Activated CD8-positive, alpha-beta memory T cell treated with anti-CD3 and anti-CD28 coated beads, Interleukin-2, amount 50 U/mL, for 24 hours (primary cell): ENCODE data around the gene PAX5.

Experiments
- DNase-seq: peaks from one replicate; pipeline ENCODE4 v3.0.0-alpha.2; 2020; ENCODE audit errors: extremely low read depth

PAX5 gene

GRCh38 chr9:36987891-36988290 is 46.2 kb downstream of the PAX5 start:
- no peak for DNase-seq

GRCh38 chr9:36987409-36987808 is 46.7 kb downstream of the PAX5 start:
- no peak for DNase-seq

- no peak for DNase-seq
These were observed 47.3 kb downstream of the PAX5 start for GRCh38 chr9:36986468-36987408.

GRCh38 chr9:36985769-36986467 is 48.1 kb downstream of the PAX5 start:
- DNase-seq, result no peak

- no peak for DNase-seq
These were observed 48.9 kb downstream of the PAX5 start for GRCh38 chr9:36985061-36985768.

- DNase-seq, result no peak
These were observed 53.7 kb downstream of the PAX5 start for GRCh38 chr9:36980148-36980974.

GRCh38 chr9:36976371-36977030 is 57.6 kb downstream of the PAX5 start:
- DNase-seq, result no peak

- DNase-seq, result no peak
These were observed 59.3 kb downstream of the PAX5 start for GRCh38 chr9:36974731-36975130.

GRCh38 chr9:36971935-36972488 is 62.1 kb downstream of the PAX5 start:
- no peak for DNase-seq

- no peak for DNase-seq
These were observed 63.8 kb downstream of the PAX5 start for GRCh38 chr9:36970007-36970888.

- no peak for DNase-seq
These were observed 64.8 kb downstream of the PAX5 start for GRCh38 chr9:36969216-36969771.

- DNase-seq, result no peak
These were observed 65.4 kb downstream of the PAX5 start for GRCh38 chr9:36968574-36969215.

GRCh38 chr9:36967997-36968396 is 66.1 kb downstream of the PAX5 start:
- no peak for DNase-seq

- no peak for DNase-seq
These were observed 67.5 kb downstream of the PAX5 start for GRCh38 chr9:36966371-36967097.

GRCh38 chr9:36964791-36965190 is 69.3 kb downstream of the PAX5 start:
- DNase-seq, result no peak

- DNase-seq, result no peak
These were observed 70.7 kb downstream of the PAX5 start for GRCh38 chr9:36963346-36963745.

- DNase-seq, result no peak
These were observed 71.4 kb downstream of the PAX5 start for GRCh38 chr9:36962691-36963090.
